CD4-positive, alpha-beta T cell treated with Interleukin-17A for 4 hours (primary cell): Measurements from ENCODE around the gene LIF.
"Not testable (repeated sequence)": the region's sequence is repeated elsewhere in the genome, so short reads cannot be mapped to it uniquely, and the experiment has no call there.

Experiments used
- DNase-seq: peaks from one replicate; pipeline ENCODE4 v3.0.0-alpha.2; 2020; ENCODE audit warnings: mixed read lengths

Gene LIF

GRCh38 chr22:30205281-30206115, 41.1 kb downstream of the LIF start:
- no peak for DNase-seq

- DNase-seq = no peak
Observed at GRCh38 chr22:30204742-30205111, 41.8 kb downstream of the LIF start.

- no peak for DNase-seq
Observed at GRCh38 chr22:30204015-30204741, 42.4 kb downstream of the LIF start.

- DNase-seq = no peak
Observed at GRCh38 chr22:30202531-30203006, 44.0 kb downstream of the LIF start.

GRCh38 chr22:30201945-30202344, 44.6 kb downstream of the LIF start:
- DNase-seq = no peak

GRCh38 chr22:30200905-30201304, 45.7 kb downstream of the LIF start:
- DNase-seq = not testable (repeated sequence)

- DNase-seq = no peak
Observed at GRCh38 chr22:30198921-30199320, 47.6 kb downstream of the LIF start.

GRCh38 chr22:30198152-30198825, 48.3 kb downstream of the LIF start:
- DNase-seq = no peak

- DNase-seq = no peak
Observed at GRCh38 chr22:30197389-30197788, 49.2 kb downstream of the LIF start.

- no peak for DNase-seq
Observed at GRCh38 chr22:30196880-30197336, 49.7 kb downstream of the LIF start.

GRCh38 chr22:30196141-30196879, 50.2 kb downstream of the LIF start:
- DNase-seq = peak; percentile 14

GRCh38 chr22:30195245-30196140, 51.1 kb downstream of the LIF start:
- no peak for DNase-seq

- DNase-seq = no peak
Observed at GRCh38 chr22:30193031-30193775, 53.4 kb downstream of the LIF start.

GRCh38 chr22:30192427-30192826, 54.1 kb downstream of the LIF start:
- no peak for DNase-seq

- no peak for DNase-seq
Observed at GRCh38 chr22:30191040-30191701, 55.4 kb downstream of the LIF start.

GRCh38 chr22:30190574-30190973, 56.0 kb downstream of the LIF start:
- DNase-seq = no peak
